HepG2 (cell line): ENCODE results near the gene STK4.

ENCODE experiments used
- HDAC1 ChIP-seq: sonication (generic); formaldehyde crosslinking; IDR thresholded peaks from 2 replicates; pipeline ENCODE4 v1.5.1; 2020; ENCODE audit warnings: mild to moderate bottlenecking, missing genetic modification reagents
- ISL2 ChIP-seq: sonication (generic); formaldehyde crosslinking; IDR thresholded peaks from 2 replicates; pipeline ENCODE4 v1.5.0; 2020; ENCODE audit warnings: missing genetic modification reagents
- POLR2A ChIP-seq, 2 experiments: IDR thresholded peaks; 2 replicates each; pipeline ENCODE4 v1.6.1; 2011; ENCODE audit warnings: low read depth in 2 of 2, low read length in 2 of 2, mild to moderate bottlenecking in 1 of 2, moderate library complexity in 1 of 2; ENCODE audit not compliant: insufficient read depth in 1 of 2
- SIX1 ChIP-seq: sonication (generic); formaldehyde crosslinking; IDR thresholded peaks from 2 replicates; pipeline ENCODE4 v1.4.0; 2020; ENCODE audit warnings: missing genetic modification reagents, borderline replicate concordance
- SP1 ChIP-seq, 2 experiments: fragments of 450-650 bp in 1 of 2; sonication (generic) in 1 of 2; formaldehyde crosslinking in 1 of 2; IDR thresholded peaks; 2 replicates each; pipeline versions ENCODE4 v1.4.0 to v1.6.1; 2016 to 2020; ENCODE audit warnings: missing genetic modification reagents in 1 of 2
- ZBTB4 ChIP-seq: sonication (generic); formaldehyde crosslinking; IDR thresholded peaks from 2 replicates; pipeline ENCODE4 v1.4.0; 2020; ENCODE audit warnings: missing genetic modification reagents, mild to moderate bottlenecking, borderline replicate concordance
- ZNF331 ChIP-seq: sonication (generic); formaldehyde crosslinking; IDR thresholded peaks from 2 replicates; pipeline ENCODE4 v1.4.0; 2020; ENCODE audit warnings: missing genetic modification reagents
- ZNF609 ChIP-seq: sonication (generic); formaldehyde crosslinking; IDR thresholded peaks from 2 replicates; pipeline ENCODE4 v1.4.0; 2020; ENCODE audit warnings: mild to moderate bottlenecking, missing genetic modification reagents, borderline replicate concordance
- ZSCAN20 ChIP-seq: sonication (generic); formaldehyde crosslinking; IDR thresholded peaks from 2 replicates; pipeline ENCODE4 v1.4.0; 2020; ENCODE audit warnings: missing genetic modification reagents, mild to moderate bottlenecking, borderline replicate concordance
- ZSCAN29 ChIP-seq: sonication (generic); formaldehyde crosslinking; conservative IDR thresholded peaks from 2 replicates; pipeline ENCODE4 v1.4.0; 2020; ENCODE audit warnings: mild to moderate bottlenecking, missing genetic modification reagents
- TF ChIP-seq, protein P1 (sequence below): IDR thresholded peaks from 2 replicates; pipeline ENCODE4 v1.6.1; 2012; ENCODE audit warnings: inconsistent platforms
- TF ChIP-seq, protein P2 (sequence below): IDR thresholded peaks from 2 replicates; pipeline ENCODE4 v1.6.1; 2016
- TF ChIP-seq, protein P3 (sequence below): sonication (generic); formaldehyde crosslinking; IDR thresholded peaks from 2 replicates; pipeline ENCODE4 v1.5.0; 2020; ENCODE audit warnings: mild to moderate bottlenecking, missing genetic modification reagents, moderate library complexity
- TF ChIP-seq, protein P4 (sequence below): sonication (generic); formaldehyde crosslinking; IDR thresholded peaks from 2 replicates; pipeline ENCODE4 v1.4.0; 2020; ENCODE audit warnings: missing genetic modification reagents

DNA sequence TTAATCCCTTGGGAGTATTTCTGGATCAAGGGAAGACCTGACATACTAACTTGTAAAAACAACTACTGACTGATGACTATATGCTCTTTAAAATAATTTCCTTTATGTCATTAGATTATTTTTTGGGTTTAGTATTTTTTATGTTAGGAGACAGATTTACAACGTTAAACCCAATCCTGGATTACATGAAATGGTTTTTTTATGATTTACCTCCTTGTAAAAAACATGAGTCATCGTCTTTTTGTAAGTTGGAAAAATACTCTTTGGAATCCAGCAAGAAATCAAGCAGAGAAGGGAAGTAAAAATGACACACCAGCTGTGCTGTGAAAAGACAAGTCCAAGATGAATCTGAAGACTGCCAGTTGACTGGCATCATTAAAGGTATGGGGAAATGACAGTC is 6.7 kb downstream of the STK4 start:
- TF ChIP-seq, protein P1, sequence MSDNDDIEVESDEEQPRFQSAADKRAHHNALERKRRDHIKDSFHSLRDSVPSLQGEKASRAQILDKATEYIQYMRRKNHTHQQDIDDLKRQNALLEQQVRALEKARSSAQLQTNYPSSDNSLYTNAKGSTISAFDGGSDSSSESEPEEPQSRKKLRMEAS: no peak
- TF ChIP-seq, protein P2, sequence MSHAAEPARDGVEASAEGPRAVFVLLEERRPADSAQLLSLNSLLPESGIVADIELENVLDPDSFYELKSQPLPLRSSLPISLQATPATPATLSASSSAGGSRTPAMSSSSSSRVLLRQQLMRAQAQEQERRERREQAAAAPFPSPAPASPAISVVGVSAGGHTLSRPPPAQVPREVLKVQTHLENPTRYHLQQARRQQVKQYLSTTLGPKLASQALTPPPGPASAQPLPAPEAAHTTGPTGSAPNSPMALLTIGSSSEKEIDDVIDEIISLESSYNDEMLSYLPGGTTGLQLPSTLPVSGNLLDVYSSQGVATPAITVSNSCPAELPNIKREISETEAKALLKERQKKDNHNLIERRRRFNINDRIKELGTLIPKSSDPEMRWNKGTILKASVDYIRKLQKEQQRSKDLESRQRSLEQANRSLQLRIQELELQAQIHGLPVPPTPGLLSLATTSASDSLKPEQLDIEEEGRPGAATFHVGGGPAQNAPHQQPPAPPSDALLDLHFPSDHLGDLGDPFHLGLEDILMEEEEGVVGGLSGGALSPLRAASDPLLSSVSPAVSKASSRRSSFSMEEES: no peak
- TF ChIP-seq SIX1 (CRISPR knock-in tag) (no peak), POLR2A (IDR thresholded peaks at IDR 0.05; ENCODE audit: insufficient read depth in 1 of 2, low read depth in 2 of 2, low read length in 2 of 2) (no peak), HDAC1 (no peak), ISL2 (CRISPR knock-in tag) (no peak), ZNF331 (CRISPR knock-in tag) (no peak), SP1 (IDR thresholded peaks at IDR 0.05) (no peak), SP1 (CRISPR knock-in tag; IDR thresholded peaks at IDR 0.05) (no peak), ZBTB4 (CRISPR knock-in tag) (no peak), ZNF609 (CRISPR knock-in tag) (no peak), ZSCAN29 (CRISPR knock-in tag) (no peak), ZSCAN20 (CRISPR knock-in tag) (no peak)
- TF ChIP-seq, protein P3, sequence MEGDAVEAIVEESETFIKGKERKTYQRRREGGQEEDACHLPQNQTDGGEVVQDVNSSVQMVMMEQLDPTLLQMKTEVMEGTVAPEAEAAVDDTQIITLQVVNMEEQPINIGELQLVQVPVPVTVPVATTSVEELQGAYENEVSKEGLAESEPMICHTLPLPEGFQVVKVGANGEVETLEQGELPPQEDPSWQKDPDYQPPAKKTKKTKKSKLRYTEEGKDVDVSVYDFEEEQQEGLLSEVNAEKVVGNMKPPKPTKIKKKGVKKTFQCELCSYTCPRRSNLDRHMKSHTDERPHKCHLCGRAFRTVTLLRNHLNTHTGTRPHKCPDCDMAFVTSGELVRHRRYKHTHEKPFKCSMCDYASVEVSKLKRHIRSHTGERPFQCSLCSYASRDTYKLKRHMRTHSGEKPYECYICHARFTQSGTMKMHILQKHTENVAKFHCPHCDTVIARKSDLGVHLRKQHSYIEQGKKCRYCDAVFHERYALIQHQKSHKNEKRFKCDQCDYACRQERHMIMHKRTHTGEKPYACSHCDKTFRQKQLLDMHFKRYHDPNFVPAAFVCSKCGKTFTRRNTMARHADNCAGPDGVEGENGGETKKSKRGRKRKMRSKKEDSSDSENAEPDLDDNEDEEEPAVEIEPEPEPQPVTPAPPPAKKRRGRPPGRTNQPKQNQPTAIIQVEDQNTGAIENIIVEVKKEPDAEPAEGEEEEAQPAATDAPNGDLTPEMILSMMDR (CRISPR knock-in tag): no peak
- TF ChIP-seq, protein P4, sequence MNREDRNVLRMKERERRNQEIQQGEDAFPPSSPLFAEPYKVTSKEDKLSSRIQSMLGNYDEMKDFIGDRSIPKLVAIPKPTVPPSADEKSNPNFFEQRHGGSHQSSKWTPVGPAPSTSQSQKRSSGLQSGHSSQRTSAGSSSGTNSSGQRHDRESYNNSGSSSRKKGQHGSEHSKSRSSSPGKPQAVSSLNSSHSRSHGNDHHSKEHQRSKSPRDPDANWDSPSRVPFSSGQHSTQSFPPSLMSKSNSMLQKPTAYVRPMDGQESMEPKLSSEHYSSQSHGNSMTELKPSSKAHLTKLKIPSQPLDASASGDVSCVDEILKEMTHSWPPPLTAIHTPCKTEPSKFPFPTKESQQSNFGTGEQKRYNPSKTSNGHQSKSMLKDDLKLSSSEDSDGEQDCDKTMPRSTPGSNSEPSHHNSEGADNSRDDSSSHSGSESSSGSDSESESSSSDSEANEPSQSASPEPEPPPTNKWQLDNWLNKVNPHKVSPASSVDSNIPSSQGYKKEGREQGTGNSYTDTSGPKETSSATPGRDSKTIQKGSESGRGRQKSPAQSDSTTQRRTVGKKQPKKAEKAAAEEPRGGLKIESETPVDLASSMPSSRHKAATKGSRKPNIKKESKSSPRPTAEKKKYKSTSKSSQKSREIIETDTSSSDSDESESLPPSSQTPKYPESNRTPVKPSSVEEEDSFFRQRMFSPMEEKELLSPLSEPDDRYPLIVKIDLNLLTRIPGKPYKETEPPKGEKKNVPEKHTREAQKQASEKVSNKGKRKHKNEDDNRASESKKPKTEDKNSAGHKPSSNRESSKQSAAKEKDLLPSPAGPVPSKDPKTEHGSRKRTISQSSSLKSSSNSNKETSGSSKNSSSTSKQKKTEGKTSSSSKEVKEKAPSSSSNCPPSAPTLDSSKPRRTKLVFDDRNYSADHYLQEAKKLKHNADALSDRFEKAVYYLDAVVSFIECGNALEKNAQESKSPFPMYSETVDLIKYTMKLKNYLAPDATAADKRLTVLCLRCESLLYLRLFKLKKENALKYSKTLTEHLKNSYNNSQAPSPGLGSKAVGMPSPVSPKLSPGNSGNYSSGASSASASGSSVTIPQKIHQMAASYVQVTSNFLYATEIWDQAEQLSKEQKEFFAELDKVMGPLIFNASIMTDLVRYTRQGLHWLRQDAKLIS (CRISPR knock-in tag): no peak
